HPDE6-E6E7 (cell line): ENCODE results near the gene EXOC6B.
"Not testable (repeated sequence)": the region's sequence is repeated elsewhere in the genome, so short reads cannot be mapped to it uniquely, and the experiment has no call there.

ENCODE experiments used
- DNase-seq: peaks from one replicate; pipeline ENCODE4 v3.0.0; 2011; ENCODE audit warnings: missing footprints; ENCODE audit errors: extremely low spot score

EXOC6B gene

GRCh38 chr2:72612614-72613160, 213.1 kb downstream of the EXOC6B start:
- no peak for DNase-seq

GRCh38 chr2:72607189-72607588, 218.6 kb downstream of the EXOC6B start:
- no peak for DNase-seq

DNA sequence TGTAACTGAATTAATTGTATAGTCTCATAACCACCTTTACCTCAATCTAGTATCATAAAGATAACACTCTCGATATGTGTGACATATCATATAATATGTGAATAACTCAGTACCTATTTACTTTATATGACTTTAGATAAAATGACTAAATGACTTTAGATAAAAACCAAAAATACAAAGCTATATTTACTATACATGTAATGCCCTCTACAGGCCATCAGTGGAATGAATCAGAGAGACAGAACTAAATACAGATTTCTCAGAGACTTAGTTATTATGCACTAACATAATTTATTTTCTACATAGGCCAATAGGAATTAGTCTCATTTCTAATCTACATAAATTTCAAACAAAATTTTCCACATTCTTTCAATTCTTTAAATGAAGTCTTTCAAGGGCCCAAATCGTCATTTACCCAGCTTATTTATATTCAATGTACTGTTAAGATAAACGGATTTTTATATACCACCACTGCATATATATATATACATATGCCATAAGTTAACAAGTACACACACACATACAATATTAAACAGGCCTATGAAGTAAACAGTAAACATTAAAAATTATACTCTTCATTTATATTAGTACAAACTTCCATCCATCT, 219.9 kb downstream of the EXOC6B start:
- DNase-seq: no peak

GRCh38 chr2:72604468-72604867, 221.4 kb downstream of the EXOC6B start:
- DNase-seq: no peak

DNA sequence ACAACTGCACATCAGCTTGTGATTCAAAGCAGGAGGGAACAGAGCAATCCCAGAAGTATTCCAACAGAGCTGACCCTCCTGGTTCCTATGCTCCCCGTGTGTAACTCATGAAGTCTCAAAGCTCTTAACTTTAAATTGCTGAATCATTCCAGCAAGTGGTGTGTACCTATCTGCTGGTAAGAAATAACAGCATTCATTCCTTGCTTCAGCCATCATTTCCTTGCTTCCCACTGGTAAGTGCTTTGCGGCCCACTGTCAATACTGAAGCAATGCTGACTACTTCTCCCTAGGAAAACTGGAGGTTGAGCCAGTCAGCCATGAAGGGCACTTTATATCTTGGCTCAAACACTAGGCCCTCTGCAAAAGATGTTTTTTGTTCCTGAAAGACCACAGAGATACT, 222.4 kb downstream of the EXOC6B start:
- DNase-seq: no peak

- DNase-seq: no peak
Observed at GRCh38 chr2:72602711-72603110, 223.1 kb downstream of the EXOC6B start.

GRCh38 chr2:72602095-72602494, 223.7 kb downstream of the EXOC6B start:
- no peak for DNase-seq

DNA sequence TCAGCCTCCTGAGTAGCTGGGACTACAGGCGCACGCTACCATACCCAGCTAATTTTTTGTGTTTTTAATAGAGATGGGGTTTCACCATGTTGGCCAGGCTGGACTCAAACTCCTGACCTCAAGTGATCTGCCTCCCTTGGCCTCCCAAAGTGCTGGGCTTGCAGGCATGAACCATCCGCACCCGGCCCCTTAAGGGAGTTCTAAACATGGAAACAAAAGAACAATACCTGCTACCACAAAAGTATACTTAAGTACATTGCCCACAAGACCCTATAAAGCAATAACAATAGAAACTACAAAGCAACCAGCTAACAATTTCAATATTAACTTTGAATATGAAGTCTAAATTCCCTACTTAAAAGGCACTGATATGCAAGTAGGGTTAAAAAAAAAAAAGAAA, 242.0 kb downstream of the EXOC6B start:
- DNase-seq: not testable (repeated sequence)

DNA sequence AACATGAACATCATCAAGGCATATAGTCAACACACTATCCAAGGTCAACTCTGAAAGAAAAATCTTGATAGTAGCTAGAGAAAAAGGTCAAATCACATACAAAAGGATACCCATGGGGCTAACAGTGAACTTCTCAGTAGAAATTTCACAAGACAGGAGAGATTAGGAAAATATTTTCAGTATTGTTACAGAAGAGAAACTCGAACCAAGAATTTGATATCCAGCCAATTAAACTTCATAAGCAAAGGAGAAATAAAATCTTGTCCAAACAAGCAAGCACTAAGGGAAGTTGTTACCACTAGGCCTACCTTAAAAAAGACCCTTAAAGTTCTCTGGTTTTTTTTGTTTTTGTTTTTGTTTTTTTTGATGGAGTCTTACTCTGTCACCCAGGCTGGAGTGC, 242.5 kb downstream of the EXOC6B start:
- no peak for DNase-seq

GRCh38 chr2:72581560-72582181, 244.2 kb downstream of the EXOC6B start:
- DNase-seq: no peak

- DNase-seq: no peak
Observed at GRCh38 chr2:72579591-72580180, 246.1 kb downstream of the EXOC6B start.

DNA sequence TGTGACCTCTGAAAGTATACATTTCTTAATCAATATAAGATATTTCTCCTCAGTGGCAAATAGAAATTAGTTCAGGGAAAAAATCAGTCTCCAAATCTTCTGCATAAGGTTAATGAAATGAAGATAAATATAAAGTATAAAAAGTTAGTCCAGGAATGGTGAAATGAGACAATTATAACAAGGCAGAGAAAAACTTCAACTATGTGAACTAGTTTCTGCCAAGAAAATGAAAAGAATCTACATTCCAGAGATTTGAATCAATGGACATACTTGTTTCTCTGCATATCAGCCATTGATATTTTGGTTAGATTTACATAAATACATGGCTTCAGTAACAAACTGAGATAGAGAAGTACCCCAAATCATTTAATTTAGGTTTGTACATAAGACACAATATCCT, 249.0 kb downstream of the EXOC6B start:
- no peak for DNase-seq

GRCh38 chr2:72576459-72576858, 249.4 kb downstream of the EXOC6B start:
- no peak for DNase-seq

- DNase-seq: no peak
Observed at GRCh38 chr2:72574886-72575285, 250.9 kb downstream of the EXOC6B start.

DNA sequence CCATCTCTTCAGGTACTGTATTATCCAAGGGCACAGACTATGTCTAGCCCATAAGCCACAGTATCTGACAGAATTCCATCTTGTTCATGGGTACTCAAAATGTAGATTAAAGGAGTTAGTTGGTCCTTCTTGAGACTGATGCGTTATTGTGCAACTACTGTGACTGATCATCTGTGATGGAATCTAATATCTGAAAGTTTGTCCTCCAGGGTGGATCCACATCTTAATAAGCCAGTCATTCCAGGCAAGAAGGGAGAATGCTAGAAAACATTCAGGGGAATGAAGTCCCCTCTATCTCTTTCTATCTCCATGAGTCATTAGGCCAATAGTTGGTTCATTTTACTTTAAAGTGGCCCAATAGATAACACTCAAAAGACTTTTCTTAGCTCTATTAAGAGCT, 252.6 kb downstream of the EXOC6B start:
- no peak for DNase-seq

DNA sequence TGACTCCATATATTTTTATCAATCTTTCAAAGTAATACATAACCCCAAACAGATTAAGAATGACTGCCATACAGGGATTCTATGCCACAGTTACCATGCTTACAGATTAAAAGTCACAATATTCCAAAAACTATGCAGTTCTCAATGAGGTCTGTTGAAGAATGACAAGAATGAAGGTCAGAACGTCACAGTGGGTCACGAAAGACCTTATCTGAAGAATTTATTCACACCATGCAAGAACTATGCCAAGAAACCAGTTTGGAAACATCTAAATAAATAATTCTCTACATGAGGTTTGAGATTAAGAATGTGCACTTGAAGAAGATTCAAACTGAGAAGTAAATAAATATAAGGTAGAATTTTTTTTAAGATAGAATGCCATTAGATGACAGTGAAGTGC, 253.3 kb downstream of the EXOC6B start:
- DNase-seq: no peak

DNA sequence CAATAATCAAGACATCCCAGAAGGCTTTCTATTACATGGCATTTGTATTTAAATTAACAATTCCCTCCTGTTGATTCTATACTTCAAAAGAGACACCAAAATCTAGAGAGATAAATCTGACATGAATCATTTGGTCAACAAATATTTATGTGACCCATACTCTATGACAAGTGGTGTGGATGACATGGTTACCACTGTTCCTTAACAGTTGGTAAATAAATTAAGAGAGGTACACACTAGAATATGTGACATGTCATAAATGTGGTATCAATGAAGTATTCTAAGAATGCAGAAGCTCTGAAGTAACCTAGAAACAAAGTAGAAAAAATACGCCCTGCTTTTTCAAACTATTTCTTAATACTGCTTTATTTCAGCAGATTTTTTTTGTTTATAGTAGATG, 255.4 kb downstream of the EXOC6B start:
- no peak for DNase-seq

- no peak for DNase-seq
Observed at GRCh38 chr2:72562451-72563153, 263.2 kb downstream of the EXOC6B start.

DNA sequence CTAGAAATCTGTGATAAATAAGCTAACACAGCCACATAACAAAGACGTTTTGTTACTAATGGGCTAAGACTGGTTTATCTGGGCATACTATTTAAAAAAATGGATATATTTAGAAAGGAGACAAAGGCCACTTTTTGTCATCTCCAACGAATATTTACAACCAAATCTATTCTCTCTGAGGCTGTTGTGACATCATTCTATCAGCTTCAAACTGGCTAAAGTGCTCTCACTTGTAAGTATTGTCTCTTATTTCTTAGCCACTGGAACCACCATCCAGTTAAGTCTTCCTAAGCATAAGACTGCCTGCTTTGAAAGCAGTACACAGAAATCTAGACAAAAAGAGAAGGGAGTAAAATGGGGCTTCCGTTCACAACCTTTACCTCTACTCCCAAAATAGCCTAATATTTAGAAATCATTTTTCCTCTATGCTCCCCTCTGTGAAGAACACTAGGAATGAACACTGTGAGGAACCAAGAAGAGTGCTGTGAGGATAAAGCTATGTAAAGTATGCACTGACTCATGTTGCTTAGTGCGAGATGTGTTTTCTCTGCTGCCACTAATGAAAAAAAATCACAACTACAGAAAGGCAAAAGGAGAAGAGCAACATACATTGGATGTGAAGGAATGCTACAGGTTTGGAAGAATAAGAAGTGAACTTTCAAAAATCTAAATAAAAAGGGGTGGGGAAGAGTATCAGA, 264.1 kb downstream of the EXOC6B start:
- no peak for DNase-seq

- no peak for DNase-seq
Observed at GRCh38 chr2:72555943-72556342, 269.9 kb downstream of the EXOC6B start.

- not testable (repeated sequence) for DNase-seq
Observed at GRCh38 chr2:72555363-72555762, 270.5 kb downstream of the EXOC6B start.

GRCh38 chr2:72554910-72555309, 270.9 kb downstream of the EXOC6B start:
- DNase-seq: not testable (repeated sequence)
